ENCODE results near the gene IRF2.
"Not testable (repeated sequence)": the region's sequence is repeated elsewhere in the genome, so short reads cannot be mapped to it uniquely, and the experiment has no call there.

The IRF2 gene

DNA sequence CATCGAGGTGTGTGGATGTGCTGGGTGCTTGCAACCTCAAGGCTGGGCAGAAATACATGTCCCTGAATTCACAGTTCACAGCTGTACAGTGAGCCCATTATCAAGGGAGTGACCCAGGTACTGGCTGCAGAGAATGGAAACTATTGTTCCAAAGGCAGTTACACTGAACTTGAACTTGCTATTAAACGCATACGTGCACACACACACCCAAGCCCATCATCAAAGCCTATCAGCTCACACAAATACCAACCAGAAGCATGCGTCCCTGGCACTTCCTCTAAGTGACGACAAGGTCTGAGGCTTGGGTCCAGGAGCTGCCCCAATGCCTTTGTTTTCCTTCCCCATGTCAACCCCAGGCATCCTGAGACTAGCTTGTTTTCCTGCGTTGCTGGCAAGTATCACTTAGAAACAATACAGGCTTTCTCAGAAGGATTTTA, 88.6 kb downstream of the IRF2 start:
- DNase-seq, result peak; percentile 53

DNA sequence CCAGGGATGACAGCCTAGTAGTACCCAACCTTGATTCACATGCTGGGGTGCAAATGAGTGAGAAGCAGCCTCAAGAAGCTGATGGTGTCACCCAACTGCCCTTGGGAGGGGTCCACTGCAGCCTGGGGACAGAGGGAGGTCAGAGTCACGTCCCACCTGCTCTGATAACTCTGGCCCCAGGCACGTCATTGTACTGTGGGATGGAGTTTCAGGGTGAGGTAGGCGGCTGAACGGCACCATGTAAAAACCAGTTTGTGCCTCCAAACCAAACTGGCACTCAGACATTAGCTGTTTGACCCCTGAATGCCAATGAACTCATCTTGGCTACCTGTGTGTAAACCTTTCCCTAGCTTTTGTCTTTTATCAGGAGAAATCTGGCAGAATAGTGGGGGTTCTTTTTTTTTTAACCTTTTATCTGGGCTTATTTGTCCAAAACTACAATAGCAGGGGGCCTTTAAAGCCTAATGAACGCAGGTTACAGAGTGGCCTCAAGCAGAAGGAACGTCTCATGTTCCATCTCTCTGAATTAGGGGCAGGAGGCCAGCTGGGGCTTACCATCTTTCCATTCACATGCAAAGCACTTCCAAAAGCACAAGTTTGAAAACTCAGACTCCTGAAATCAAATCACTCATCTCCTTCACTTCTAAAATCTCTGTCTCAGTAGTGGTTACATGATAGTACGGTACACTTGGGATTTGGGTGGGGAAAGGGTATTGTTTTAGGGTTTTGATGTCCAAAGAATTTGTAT, 89.4 kb downstream of the IRF2 start:
- DNase-seq, result no peak

DNA sequence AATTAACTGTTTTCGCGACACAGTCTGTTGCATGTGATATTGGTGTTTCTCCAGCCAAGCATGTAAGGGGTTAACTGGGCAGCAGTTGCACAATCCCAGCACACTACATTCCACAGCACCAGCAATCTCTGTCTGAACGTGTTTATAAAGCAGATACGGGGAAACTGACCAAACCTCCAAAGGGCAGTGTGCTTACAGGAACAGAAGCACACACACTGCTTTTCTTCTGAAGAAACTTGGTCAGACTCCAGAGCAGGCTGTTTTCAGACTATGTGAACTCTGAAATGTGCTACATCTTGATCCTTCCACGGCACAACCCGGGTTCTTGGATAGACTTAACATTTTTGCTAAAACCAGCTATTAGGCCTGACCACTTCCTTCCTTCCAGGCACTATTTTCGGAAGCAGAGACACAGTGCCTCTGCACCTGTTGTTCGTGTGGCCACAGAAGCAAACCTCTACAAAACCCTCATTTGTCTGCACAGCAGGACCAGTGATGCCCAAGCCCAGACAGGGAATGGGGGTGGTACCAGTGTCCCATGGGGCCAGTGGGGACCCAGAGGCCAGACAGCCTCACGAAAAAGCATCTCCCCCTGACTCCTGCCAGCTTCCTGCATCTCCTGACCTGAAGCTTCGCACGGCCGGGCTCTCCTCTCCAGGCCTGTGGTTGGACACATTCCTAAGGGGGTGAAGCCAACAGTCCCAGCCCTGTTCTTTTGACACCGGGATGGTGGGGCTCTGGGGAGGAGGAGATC, 90.1 kb downstream of the IRF2 start:
- DNase-seq, result peak; percentile 70

DNA sequence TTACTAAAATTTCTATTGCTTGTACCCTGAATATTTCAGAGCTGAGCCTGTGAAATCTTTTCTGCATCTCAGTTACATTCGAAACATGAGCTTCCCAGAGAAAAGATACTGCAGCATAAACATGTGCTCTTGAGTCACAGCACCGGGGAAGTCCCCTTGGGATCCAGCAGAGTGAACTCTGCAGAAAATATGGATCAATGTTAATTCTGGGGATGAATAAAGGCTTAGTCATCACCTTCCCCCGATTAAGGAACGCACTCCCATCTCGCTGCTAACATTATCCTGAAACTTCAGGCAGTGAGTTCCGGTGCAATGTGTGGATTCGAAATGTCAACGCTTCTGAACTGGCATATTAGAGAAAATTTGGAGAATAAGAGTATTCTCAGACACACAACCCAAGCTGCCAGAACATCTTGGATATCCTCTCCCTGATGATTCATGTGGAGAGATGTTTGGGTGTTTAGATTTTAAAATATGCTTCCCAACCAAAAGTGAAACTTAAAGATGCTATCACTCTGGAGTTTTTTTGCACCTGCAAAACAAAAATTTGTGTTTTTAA, 90.8 kb downstream of the IRF2 start:
- no peak for DNase-seq

- no peak for DNase-seq
Measured at GRCh38 chr4:184382189-184382846, 92.0 kb downstream of the IRF2 start.

DNA sequence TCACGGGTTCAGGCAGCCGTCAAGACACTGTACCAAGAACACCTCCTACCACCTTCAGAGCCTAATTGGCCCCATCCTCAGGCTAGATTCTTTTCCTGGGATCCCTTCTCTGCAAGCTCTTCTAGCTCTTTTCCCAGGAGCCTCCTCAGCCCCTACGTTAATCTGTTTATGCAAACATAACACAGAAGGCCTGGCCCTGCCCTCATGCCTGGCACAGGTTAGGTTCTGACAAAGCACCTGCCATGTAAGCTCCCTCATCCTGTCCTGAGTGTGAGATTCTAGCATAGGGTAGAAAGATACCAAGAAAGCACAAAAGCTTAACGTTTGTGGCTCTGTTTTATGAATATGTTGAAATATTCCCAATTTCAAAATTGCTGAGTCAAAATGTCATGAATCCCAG, 93.6 kb downstream of the IRF2 start:
- DNase-seq, result no peak

- not testable (repeated sequence) for DNase-seq
Measured at GRCh38 chr4:184380214-184380613, 94.1 kb downstream of the IRF2 start.

GRCh38 chr4:184376923-184377322, 97.4 kb downstream of the IRF2 start:
- no peak for DNase-seq

DNA sequence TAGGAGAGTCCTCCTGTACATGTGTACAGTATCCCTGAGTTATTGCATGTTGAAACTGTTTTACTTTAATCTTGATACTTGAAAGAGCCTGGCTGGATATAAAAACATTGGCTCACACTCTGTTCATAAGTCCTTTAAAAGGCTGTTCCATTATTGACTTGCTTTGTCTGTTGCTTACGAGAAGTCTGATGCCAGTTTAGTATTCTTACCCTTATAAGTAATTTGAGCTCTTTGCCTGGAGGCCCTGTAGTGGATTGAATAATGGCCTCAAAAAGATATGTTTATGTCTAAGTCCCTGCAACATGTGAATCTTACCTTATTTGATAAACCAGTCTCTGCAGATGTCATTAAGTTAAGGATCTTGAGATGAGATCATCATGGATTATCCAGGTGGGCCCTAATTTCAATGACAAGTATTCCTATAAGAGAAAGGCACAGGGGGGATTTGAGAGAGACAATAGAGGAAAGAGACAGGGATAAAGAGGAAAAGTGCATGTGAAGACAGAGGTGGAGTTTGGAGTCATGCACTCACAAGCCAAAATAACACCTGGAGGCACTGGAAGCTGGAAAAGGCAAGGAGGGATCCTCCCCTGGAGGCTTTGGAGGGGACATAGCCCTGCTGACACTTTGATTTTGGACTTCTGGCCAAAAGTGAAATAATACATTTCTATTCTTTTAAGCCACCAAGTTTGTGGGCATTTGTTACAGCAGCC, 98.1 kb downstream of the IRF2 start:
- DNase-seq, result no peak

GRCh38 chr4:184375623-184376022, 98.7 kb downstream of the IRF2 start:
- not testable (repeated sequence) for DNase-seq

GRCh38 chr4:184375027-184375426, 99.3 kb downstream of the IRF2 start:
- DNase-seq, result no peak

DNA sequence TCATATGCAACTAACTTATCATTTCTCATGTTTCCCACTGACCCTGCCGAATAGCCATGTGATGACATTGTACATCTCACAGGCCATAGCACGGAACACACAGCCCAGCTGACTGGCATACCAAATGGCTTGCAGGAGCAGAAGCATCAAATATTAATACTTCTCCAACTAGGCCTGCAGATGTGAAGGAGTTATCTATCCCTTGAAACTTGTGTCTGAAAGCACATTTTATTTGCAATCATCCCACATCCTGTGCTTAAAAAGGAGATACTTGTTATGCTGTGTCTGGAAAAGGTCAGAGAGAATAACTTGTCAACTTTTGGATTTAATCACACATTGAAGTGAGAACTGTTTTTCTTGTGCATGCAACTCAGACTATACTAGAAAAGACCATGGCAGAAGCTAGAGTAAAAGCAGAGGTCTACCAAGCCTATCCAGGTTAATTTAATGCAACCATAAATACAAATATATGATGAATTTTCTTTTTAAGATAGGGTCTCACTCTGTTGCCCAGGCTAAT, 100.4 kb downstream of the IRF2 start:
- DNase-seq, result no peak

DNA sequence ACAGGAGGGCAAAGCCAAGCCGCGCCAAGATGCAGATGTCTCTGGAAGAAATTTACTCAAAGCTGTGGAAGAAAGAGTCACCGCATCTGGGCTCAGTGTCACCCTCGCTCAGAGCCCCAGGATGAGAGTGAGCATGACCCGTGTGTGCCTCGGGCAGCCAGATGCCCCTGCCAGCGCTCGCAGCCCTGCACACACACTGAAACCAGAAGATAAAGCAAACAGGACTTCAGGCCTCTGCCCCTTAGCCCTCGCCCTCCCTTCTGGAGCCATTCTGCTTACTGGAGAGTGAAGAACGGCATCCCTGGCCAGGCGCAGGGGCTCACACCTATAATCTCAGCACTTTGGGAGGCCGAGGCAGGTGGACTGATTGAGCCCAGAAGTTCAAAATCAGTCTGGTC, 103.0 kb downstream of the IRF2 start:
- no peak for DNase-seq

- DNase-seq, result no peak
Measured at GRCh38 chr4:184370711-184371389, 103.5 kb downstream of the IRF2 start.

- DNase-seq, result no peak
Measured at GRCh38 chr4:184369871-184370270, 104.5 kb downstream of the IRF2 start.

DNA sequence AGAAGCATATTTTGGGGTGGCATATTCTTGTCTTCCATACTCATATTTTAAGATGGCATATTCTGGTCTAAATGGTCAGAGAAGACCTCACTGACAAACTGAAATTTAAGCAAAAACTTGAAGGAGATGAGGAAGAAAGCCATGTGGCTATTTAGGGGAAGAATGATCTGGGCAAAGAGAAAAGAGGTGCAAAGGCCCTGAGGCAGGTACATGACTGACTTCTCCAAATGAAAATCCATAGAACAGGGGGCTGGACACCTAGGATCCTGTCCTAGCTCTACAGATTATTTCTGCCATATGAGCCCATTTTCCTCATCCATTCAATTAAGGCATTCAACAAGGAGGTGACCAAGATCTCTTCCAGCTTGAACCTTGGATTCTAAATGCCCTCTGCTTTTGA, 105.6 kb downstream of the IRF2 start:
- no peak for DNase-seq

- no peak for DNase-seq
Measured at GRCh38 chr4:184368290-184368689, 106.1 kb downstream of the IRF2 start.

- no peak for DNase-seq
Measured at GRCh38 chr4:184364100-184364921, 110.0 kb downstream of the IRF2 start.

- DNase-seq, result no peak
Measured at GRCh38 chr4:184363258-184363657, 111.1 kb downstream of the IRF2 start.

- no peak for DNase-seq
Measured at GRCh38 chr4:184362396-184362795, 112.0 kb downstream of the IRF2 start.

DNA sequence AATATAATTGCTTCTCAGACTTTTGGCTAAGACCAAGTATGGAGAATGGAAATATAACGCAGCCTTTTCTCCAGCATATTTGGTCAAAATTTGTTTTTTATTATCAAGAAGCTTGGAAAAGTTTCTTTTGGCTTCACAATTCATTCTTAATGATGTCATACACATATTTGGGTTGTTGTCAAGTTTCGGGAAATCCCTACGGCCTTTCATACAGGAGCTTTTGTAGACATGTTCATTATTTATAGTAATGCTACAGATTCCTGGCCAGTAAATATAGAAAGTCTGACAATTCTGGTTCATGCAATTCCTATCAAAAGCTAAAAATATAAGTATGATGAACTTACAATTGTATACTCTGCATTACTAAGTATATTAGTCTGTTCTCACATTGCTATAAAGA, 112.9 kb downstream of the IRF2 start:
- no peak for DNase-seq

All from OCI-M1 (cell line).